Dendritic cell treated with granulocyte-macrophage colony-stimulating factor and Interleukin-4, amounts not matched to agents 40 ng/mL and 50 ng/mL, for 4 days (primary cell): ENCODE measurements around the gene MYH9.

Experiments used
- H3K27ac Mint-ChIP-seq: one replicate; pipeline ENCODE4 v1.8.0; 2022; ENCODE audit warnings: mild to moderate bottlenecking, mixed read lengths
- H3K27me3 Mint-ChIP-seq: one replicate; pipeline ENCODE4 v1.8.0; 2022; ENCODE audit warnings: mild to moderate bottlenecking, mixed read lengths
- H3K36me3 Mint-ChIP-seq: one replicate; pipeline ENCODE4 v1.8.0; 2022; ENCODE audit warnings: low read depth, mixed read lengths
- H3K4me1 Mint-ChIP-seq: one replicate; pipeline ENCODE4 v1.8.0; 2022; ENCODE audit warnings: low read depth, mixed read lengths
- H3K4me3 Mint-ChIP-seq: one replicate; pipeline ENCODE4 v1.8.0; 2022; ENCODE audit warnings: mild to moderate bottlenecking, moderate library complexity, mixed read lengths
- H3K9me3 Mint-ChIP-seq: one replicate; pipeline ENCODE4 v1.8.0; 2022; ENCODE audit warnings: mixed read lengths
- intact Hi-C: fragments of 100-400 bp; cut with micrococcal nuclease; formaldehyde crosslinking; loops from one replicate; pipeline ENCODE4 v1.15.0; 2022

MYH9 gene

GRCh38 chr22:36362075-36362474 is 25.7 kb downstream of the MYH9 start:
- H3K4me3 Mint-ChIP-seq, result no peak overlapping the region
- H3K36me3 Mint-ChIP-seq, result peaks cover 63% of the 10 kb centered on the region
- peak overlapping the region; percentile 60 for H3K27ac Mint-ChIP-seq
- intact Hi-C loops, result no loop called here
- H3K27me3 Mint-ChIP-seq, result no peaks in the 10 kb centered on the region
- no peaks in the 10 kb centered on the region for H3K9me3 Mint-ChIP-seq
- peaks cover 96% of the 10 kb centered on the region for H3K4me1 Mint-ChIP-seq

- peak overlapping the region; percentile 60 for H3K27ac Mint-ChIP-seq
- H3K4me1 Mint-ChIP-seq, result peaks cover 96% of the 10 kb centered on the region
- no peaks in the 10 kb centered on the region for H3K9me3 Mint-ChIP-seq
- intact Hi-C loops, result no loop called here
- no peaks in the 10 kb centered on the region for H3K27me3 Mint-ChIP-seq
- peaks cover 61% of the 10 kb centered on the region for H3K36me3 Mint-ChIP-seq
- no peak overlapping the region for H3K4me3 Mint-ChIP-seq
Measured at GRCh38 chr22:36360871-36361383, 26.8 kb downstream of the MYH9 start.

- Mint-ChIP-seq H3K4me1 (peaks cover 99% of the 10 kb centered on the region), H3K36me3 (peaks cover 62% of the 10 kb centered on the region), H3K9me3 (no peaks in the 10 kb centered on the region), H3K27ac (peak overlapping the region; percentile 82), H3K4me3 (no peak overlapping the region), H3K27me3 (no peaks in the 10 kb centered on the region)
- intact Hi-C loops, result no loop called here
Measured at GRCh38 chr22:36360011-36360410, 27.8 kb downstream of the MYH9 start.

- Mint-ChIP-seq H3K4me3 (peak overlapping the region; percentile 65), H3K27ac (peak overlapping the region; percentile 82), H3K9me3 (no peaks in the 10 kb centered on the region), H3K4me1 (peaks cover 99% of the 10 kb centered on the region), H3K36me3 (peaks cover 63% of the 10 kb centered on the region), H3K27me3 (no peaks in the 10 kb centered on the region)
- intact Hi-C loops, result no loop called here
Measured at GRCh38 chr22:36359470-36359996, 28.2 kb downstream of the MYH9 start.

GRCh38 chr22:36358533-36359469 is 29.0 kb downstream of the MYH9 start:
- no peaks in the 10 kb centered on the region for H3K9me3 Mint-ChIP-seq
- H3K4me3 Mint-ChIP-seq, result peak overlapping the region; percentile 65
- H3K27ac Mint-ChIP-seq, result peak overlapping the region; percentile 82
- H3K36me3 Mint-ChIP-seq, result peaks cover 64% of the 10 kb centered on the region
- intact Hi-C loops, result no loop called here
- H3K4me1 Mint-ChIP-seq, result peaks cover 99% of the 10 kb centered on the region
- H3K27me3 Mint-ChIP-seq, result no peaks in the 10 kb centered on the region

- no peaks in the 10 kb centered on the region for H3K27me3 Mint-ChIP-seq
- no peaks in the 10 kb centered on the region for H3K9me3 Mint-ChIP-seq
- peak overlapping the region; percentile 22 for H3K4me3 Mint-ChIP-seq
- peaks cover 99% of the 10 kb centered on the region for H3K4me1 Mint-ChIP-seq
- H3K36me3 Mint-ChIP-seq, result peaks cover 63% of the 10 kb centered on the region
- peak overlapping the region; percentile 82 for H3K27ac Mint-ChIP-seq
- intact Hi-C loops, result no loop called here
Measured at GRCh38 chr22:36356708-36357624, 30.8 kb downstream of the MYH9 start.

- intact Hi-C loops, result no loop called here
- Mint-ChIP-seq H3K9me3 (no peaks in the 10 kb centered on the region), H3K27ac (peak overlapping the region; percentile 82), H3K27me3 (no peaks in the 10 kb centered on the region), H3K4me3 (no peak overlapping the region), H3K36me3 (peaks cover 62% of the 10 kb centered on the region), H3K4me1 (peaks cover 99% of the 10 kb centered on the region)
Measured at GRCh38 chr22:36355894-36356293, 31.9 kb downstream of the MYH9 start.

- Mint-ChIP-seq H3K4me3 (no peak overlapping the region), H3K36me3 (peaks cover 68% of the 10 kb centered on the region), H3K4me1 (peaks cover 99% of the 10 kb centered on the region), H3K9me3 (no peaks in the 10 kb centered on the region), H3K27me3 (no peaks in the 10 kb centered on the region), H3K27ac (peak overlapping the region; percentile 75)
- intact Hi-C loops, result no loop called here
Measured at GRCh38 chr22:36355362-36355761, 32.4 kb downstream of the MYH9 start.

GRCh38 chr22:36352803-36353507 is 34.8 kb downstream of the MYH9 start:
- peaks cover 82% of the 10 kb centered on the region for H3K4me1 Mint-ChIP-seq
- peaks cover 65% of the 10 kb centered on the region for H3K36me3 Mint-ChIP-seq
- no peak overlapping the region for H3K4me3 Mint-ChIP-seq
- no peaks in the 10 kb centered on the region for H3K27me3 Mint-ChIP-seq
- H3K9me3 Mint-ChIP-seq, result no peaks in the 10 kb centered on the region
- intact Hi-C loops, result no loop called here
- H3K27ac Mint-ChIP-seq, result peak overlapping the region; percentile 56

- peak overlapping the region; percentile 75 for H3K27ac Mint-ChIP-seq
- peaks cover 70% of the 10 kb centered on the region for H3K36me3 Mint-ChIP-seq
- no peak overlapping the region for H3K4me3 Mint-ChIP-seq
- intact Hi-C loops, result no loop called here
- H3K4me1 Mint-ChIP-seq, result peaks cover 82% of the 10 kb centered on the region
- H3K9me3 Mint-ChIP-seq, result no peaks in the 10 kb centered on the region
- H3K27me3 Mint-ChIP-seq, result no peaks in the 10 kb centered on the region
Measured at GRCh38 chr22:36351921-36352802, 35.6 kb downstream of the MYH9 start.

- H3K36me3 Mint-ChIP-seq, result peaks cover 74% of the 10 kb centered on the region
- peaks cover 79% of the 10 kb centered on the region for H3K4me1 Mint-ChIP-seq
- intact Hi-C loops, result no loop called here
- H3K4me3 Mint-ChIP-seq, result no peak overlapping the region
- H3K27ac Mint-ChIP-seq, result peak overlapping the region; percentile 75
- H3K27me3 Mint-ChIP-seq, result no peaks in the 10 kb centered on the region
- H3K9me3 Mint-ChIP-seq, result no peaks in the 10 kb centered on the region
Measured at GRCh38 chr22:36350751-36351594, 36.8 kb downstream of the MYH9 start.

- Mint-ChIP-seq H3K27ac (no peak overlapping the region), H3K36me3 (peaks cover 76% of the 10 kb centered on the region), H3K4me1 (peaks cover 70% of the 10 kb centered on the region), H3K9me3 (no peaks in the 10 kb centered on the region), H3K27me3 (no peaks in the 10 kb centered on the region), H3K4me3 (no peak overlapping the region)
- intact Hi-C loops, result no loop called here
Measured at GRCh38 chr22:36349726-36350125, 38.0 kb downstream of the MYH9 start.
